SK-N-SH (cell line): ENCODE measurements around the gene TMX2. TPM values are rescaled to one million over a fixed set of nuclear protein-coding genes. Genes with fewer than 3 reads are reported as not detected.

Experiments used
- CTCF ChIA-PET: fragments of 300-600, 350-600 bp; formaldehyde crosslinking; extraction: SDS; loops from one replicate; lab custom pipeline; 2021; lab: Yijun Ruan, JAX
- POLR2A ChIA-PET: fragments of 350-600 bp; sonication (Branson Sonifier 250); formaldehyde crosslinking; extraction: SDS; loops from one replicate; lab custom pipeline; 2020; ENCODE audit warnings: antibody characterized with exemption, inconsistent platforms; lab: Yijun Ruan, JAX
- DNase-seq: peaks from one replicate; pipeline ENCODE4 v3.0.0; 2012
- H2AFZ ChIP-seq: fragments of 200-600 bp; sonication (generic); 2 replicates; pipeline ENCODE4 v1.8.1; 2016; ENCODE audit warnings: antibody characterized with exemption, mild to moderate bottlenecking, low read depth
- H3F3A ChIP-seq: fragments of 200-600 bp; sonication (generic); replicated peaks from 2 replicates; pipeline ENCODE3; 2016; ENCODE audit warnings: antibody characterized with exemption, mild to moderate bottlenecking; ENCODE audit not compliant: insufficient read depth
- H3K27ac ChIP-seq, 2 experiments: fragments of 200-500 bp in 1 of 2; fragments of 200-600 bp in 1 of 2; sonication (Bioruptor generic) in 1 of 2; sonication (generic), shearing (Covaris generic) in 1 of 2; 2 replicates each; pipeline versions ENCODE4 v1.5.1 to v1.6.1; 2014 to 2016; ENCODE audit warnings: low read depth in 2 of 2, inconsistent platforms in 1 of 2, low read length in 1 of 2, mild to moderate bottlenecking in 1 of 2, mixed read lengths in 1 of 2
- H3K27me3 ChIP-seq: fragments of 200-600 bp; sonication (generic), shearing (Covaris generic); 2 replicates; pipeline ENCODE4 v1.6.1; 2016; ENCODE audit warnings: mixed run types; ENCODE audit not compliant: insufficient read depth
- H3K36me3 ChIP-seq, 2 experiments: fragments of 200-500 bp in 1 of 2; fragments of 200-600 bp in 1 of 2; sonication (Bioruptor generic) in 1 of 2; sonication (generic) in 1 of 2; replicated peaks in 1 of 2; 2 replicates each; pipeline versions ENCODE3 to v1.5.1; 2014 to 2016; ENCODE audit warnings: low read length in 1 of 2, mild to moderate bottlenecking in 1 of 2; ENCODE audit not compliant: insufficient read depth in 2 of 2, control insufficient read depth in 1 of 2
- H3K4me1 ChIP-seq, 2 experiments: fragments of 200-500 bp in 1 of 2; fragments of 200-600 bp in 1 of 2; sonication (Bioruptor generic) in 1 of 2; sonication (generic), shearing (Covaris generic) in 1 of 2; 2 replicates each; pipeline versions ENCODE4 v1.5.1 to v1.6.1; 2014 to 2016; ENCODE audit warnings: low read depth in 1 of 2, low read length in 1 of 2, mixed run types in 1 of 2; ENCODE audit not compliant: insufficient read depth in 2 of 2, control insufficient read depth in 1 of 2
- H3K4me2 ChIP-seq: fragments of 200-600 bp; sonication (generic), shearing (Covaris generic); 2 replicates; pipeline ENCODE4 v1.6.1; 2017; ENCODE audit warnings: mixed run types
- H3K4me3 ChIP-seq, 2 experiments: fragments of 200-500 bp in 1 of 2; fragments of 200-600 bp in 1 of 2; sonication (Bioruptor generic) in 1 of 2; sonication (generic), shearing (Covaris generic) in 1 of 2; 2 replicates each; pipeline versions ENCODE4 v1.5.1 to v1.8.1; 2014 to 2016; ENCODE audit warnings: low read depth in 2 of 2, inconsistent platforms in 1 of 2, low read length in 1 of 2, mild to moderate bottlenecking in 1 of 2, mixed read lengths in 1 of 2, moderate library complexity in 1 of 2
- H3K79me2 ChIP-seq: fragments of 200-600 bp; sonication (generic); 2 replicates; pipeline ENCODE4 v1.8.1; 2017; ENCODE audit warnings: mild to moderate bottlenecking; ENCODE audit not compliant: insufficient read depth
- H3K9ac ChIP-seq: fragments of 200-600 bp; sonication (generic); 2 replicates; pipeline ENCODE4 v1.6.1; 2017; ENCODE audit warnings: mixed run types
- H3K9me2 ChIP-seq: fragments of 200-600 bp; sonication (generic); 2 replicates; pipeline ENCODE4 v1.6.1; 2017; ENCODE audit warnings: mixed run types
- H3K9me3 ChIP-seq: fragments of 200-600 bp; sonication (generic); 2 replicates; pipeline ENCODE4 v1.6.1; 2017; ENCODE audit warnings: mixed run types, mild to moderate bottlenecking, moderate library complexity
- H4K20me1 ChIP-seq: fragments of 200-600 bp; sonication (generic); 2 replicates; pipeline ENCODE4 v1.6.1; 2017; ENCODE audit warnings: mild to moderate bottlenecking, mixed run types; ENCODE audit not compliant: insufficient read depth
- CHD2 ChIP-seq: fragments of 150-350 bp; IDR thresholded peaks from 2 replicates; pipeline ENCODE4 v1.6.1; 2018; ENCODE audit warnings: low read length; ENCODE audit not compliant: partially characterized antibody
- EP300 ChIP-seq, 2 experiments: IDR thresholded peaks; 2 replicates each; pipeline versions ENCODE4 v1.4.0 to v1.6.1; 2012; ENCODE audit warnings: borderline replicate concordance in 1 of 2, low read depth in 1 of 2, low read length in 1 of 2
- FOSL2 ChIP-seq: IDR thresholded peaks from 2 replicates; pipeline ENCODE4 v1.4.0; 2012; ENCODE audit warnings: low read depth, mild to moderate bottlenecking, moderate library complexity, borderline replicate concordance
- MEF2A ChIP-seq: IDR thresholded peaks from 2 replicates; pipeline ENCODE4 v1.4.0; 2012; ENCODE audit warnings: low read depth, borderline replicate concordance
- MXI1 ChIP-seq: IDR thresholded peaks from 2 replicates; pipeline ENCODE4 v1.6.1; 2012; ENCODE audit warnings: mild to moderate bottlenecking, low read depth, low read length, improper control_type of control experiment
- NFIC ChIP-seq: IDR thresholded peaks from 2 replicates; pipeline ENCODE4 v1.4.0; 2012; ENCODE audit warnings: borderline replicate concordance
- RAD21 ChIP-seq: IDR thresholded peaks from 2 replicates; pipeline ENCODE4 v1.6.1; 2012; ENCODE audit warnings: mild to moderate bottlenecking, low read length
- RCOR1 ChIP-seq: fragments of 150-350 bp; IDR thresholded peaks from 2 replicates; pipeline ENCODE4 v1.6.1; 2017; ENCODE audit warnings: antibody characterized with exemption, low read length
- RFX5 ChIP-seq: IDR thresholded peaks from 2 replicates; pipeline ENCODE4 v1.6.1; 2012; ENCODE audit warnings: mild to moderate bottlenecking, improper control_type of control experiment, low read length
- SMC3 ChIP-seq: IDR thresholded peaks from 2 replicates; pipeline ENCODE4 v1.6.1; 2012; ENCODE audit warnings: low read depth, low read length, improper control_type of control experiment
- TCF12 ChIP-seq: IDR thresholded peaks from 2 replicates; pipeline ENCODE4 v1.4.0; 2012
- TEAD4 ChIP-seq: IDR thresholded peaks from 2 replicates; pipeline ENCODE4 v1.4.0; 2012; ENCODE audit warnings: mild to moderate bottlenecking, borderline replicate concordance; ENCODE audit not compliant: insufficient read depth
- YY1 ChIP-seq: IDR thresholded peaks from 2 replicates; pipeline ENCODE4 v1.4.0; 2012; ENCODE audit warnings: low read depth, mild to moderate bottlenecking
- WGBS: methylation state at CpG from one replicate; pipeline ENCODE4 v1.1.6; 2017; ENCODE audit warnings: low lambda C conversion rate; 5-methylcytosine and 5-hydroxymethylcytosine counted together
- polyA plus RNA-seq, 3 experiments: library from polyadenylated mRNA; depleted of rRNA; stranded (reverse); fragments of >200 nt; gene quantifications; 2 replicates each; pipeline ENCODE4 v1.2.3, GENCODE V29; 2012
- TF ChIP-seq, protein P1 (sequence below): fragments of 150-350 bp; IDR thresholded peaks from 2 replicates; pipeline ENCODE4 v1.6.1; 2016; ENCODE audit warnings: mild to moderate bottlenecking, low read depth, low read length
- TF ChIP-seq, protein P2 (sequence below): fragments of 150-350 bp; IDR thresholded peaks from 2 replicates; pipeline ENCODE4 v1.6.1; 2017; ENCODE audit warnings: antibody characterized with exemption, low read length, low read depth, borderline replicate concordance

The TMX2 gene
- polyA plus RNA-seq, 1 of the 3 experiments (the other 2 are of a cell fraction): 88.6 TPM

DNA sequence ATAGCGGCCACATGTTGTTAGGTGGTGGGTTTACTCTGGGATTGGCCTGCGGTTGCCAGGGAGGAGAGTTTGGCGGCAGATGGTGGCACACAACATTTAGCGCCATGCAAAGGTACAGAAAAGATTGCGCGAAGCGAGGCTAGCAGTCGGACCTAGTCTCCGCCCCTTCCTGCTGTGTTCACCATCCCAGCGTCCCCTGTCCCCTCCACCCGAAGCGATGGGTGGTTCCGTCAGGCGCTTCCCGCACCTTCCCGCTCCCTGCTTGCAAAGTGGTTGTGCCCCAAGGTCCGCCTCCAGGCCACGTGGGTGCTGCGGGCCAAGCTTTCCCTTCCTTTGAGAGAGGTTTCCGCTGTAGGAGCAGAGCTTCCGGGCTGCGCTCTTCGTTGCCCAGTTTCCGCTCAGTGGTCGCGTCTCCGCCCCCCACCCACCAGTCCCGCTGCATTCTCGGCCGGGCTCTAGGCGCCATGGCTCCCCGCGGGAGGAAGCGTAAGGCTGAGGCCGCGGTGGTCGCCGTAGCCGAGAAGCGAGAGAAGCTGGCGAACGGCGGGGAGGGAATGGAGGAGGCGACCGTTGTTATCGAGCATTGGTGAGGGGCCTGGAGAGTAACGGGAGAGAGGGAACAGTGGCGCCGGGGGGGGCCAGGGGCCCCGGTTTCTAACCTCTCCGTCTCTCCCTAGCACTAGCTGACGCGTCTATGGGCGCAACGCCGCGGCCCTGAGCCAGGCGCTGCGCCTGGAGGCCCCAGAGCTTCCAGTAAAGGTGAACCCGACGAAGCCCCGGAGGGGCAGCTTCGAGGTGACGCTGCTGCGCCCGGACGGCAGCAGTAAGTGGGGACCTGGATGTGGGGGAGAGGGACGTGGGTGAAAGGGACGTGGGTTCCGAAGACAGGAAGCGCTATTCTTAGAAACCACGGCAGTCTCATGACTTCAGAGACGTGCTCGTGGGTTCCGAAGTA is 29.0 kb downstream of the TMX2 start, which contains the start of gene SELENOH (continued):
- TF ChIP-seq, protein P1, sequence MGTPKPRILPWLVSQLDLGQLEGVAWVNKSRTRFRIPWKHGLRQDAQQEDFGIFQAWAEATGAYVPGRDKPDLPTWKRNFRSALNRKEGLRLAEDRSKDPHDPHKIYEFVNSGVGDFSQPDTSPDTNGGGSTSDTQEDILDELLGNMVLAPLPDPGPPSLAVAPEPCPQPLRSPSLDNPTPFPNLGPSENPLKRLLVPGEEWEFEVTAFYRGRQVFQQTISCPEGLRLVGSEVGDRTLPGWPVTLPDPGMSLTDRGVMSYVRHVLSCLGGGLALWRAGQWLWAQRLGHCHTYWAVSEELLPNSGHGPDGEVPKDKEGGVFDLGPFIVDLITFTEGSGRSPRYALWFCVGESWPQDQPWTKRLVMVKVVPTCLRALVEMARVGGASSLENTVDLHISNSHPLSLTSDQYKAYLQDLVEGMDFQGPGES: peak; percentile 64
- TF ChIP-seq EP300 (IDR thresholded peaks at IDR 0.05; ENCODE audit: borderline replicate concordance in 1 of 2, low read depth in 1 of 2, low read length in 1 of 2) (peak in 1 of 2 experiments; percentile 48; a peak in 2 of 4 replicates), FOSL2 (0 out of 2 replicates have a peak, but pooled peaks have one; percentile 10), RCOR1 (peak; percentile 61; the same call in 1 of the 2 replicates), TCF12 (no peak), MXI1 (peak; percentile 97), SMC3 (peak; percentile 23; the same call in 1 of the 2 replicates), RAD21 (no peak), TEAD4 (no peak), NFIC (no peak; the same call in 1 of the 2 replicates)
- TF ChIP-seq, protein P2, sequence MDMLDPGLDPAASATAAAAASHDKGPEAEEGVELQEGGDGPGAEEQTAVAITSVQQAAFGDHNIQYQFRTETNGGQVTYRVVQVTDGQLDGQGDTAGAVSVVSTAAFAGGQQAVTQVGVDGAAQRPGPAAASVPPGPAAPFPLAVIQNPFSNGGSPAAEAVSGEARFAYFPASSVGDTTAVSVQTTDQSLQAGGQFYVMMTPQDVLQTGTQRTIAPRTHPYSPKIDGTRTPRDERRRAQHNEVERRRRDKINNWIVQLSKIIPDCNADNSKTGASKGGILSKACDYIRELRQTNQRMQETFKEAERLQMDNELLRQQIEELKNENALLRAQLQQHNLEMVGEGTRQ: peak; percentile 66

DNA sequence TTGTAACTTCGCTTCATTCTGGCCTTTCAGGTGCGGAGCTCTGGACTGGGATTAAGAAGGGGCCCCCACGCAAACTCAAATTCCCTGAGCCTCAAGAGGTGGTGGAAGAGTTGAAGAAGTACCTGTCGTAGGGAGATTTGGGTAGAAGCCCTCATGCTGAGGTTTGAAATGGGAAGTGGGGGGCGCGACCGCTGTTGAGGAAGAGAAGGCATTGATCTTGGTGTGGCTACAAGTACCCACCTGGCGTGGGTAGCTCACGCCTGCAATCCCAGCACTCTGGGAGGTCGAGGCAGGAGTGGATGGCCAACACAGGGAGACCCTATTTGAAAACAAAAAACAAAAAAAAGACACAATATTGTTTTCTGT is 29.7 kb downstream of the TMX2 start:
- no peak for DNase-seq
- H4K20me1 ChIP-seq: no peaks in the 10 kb centered on the region
- peak overlapping the region; percentile 85 to 88 for H3K27ac ChIP-seq
- H3K9me2 ChIP-seq: no peaks in the 10 kb centered on the region
- no peaks in the 10 kb centered on the region for H3K27me3 ChIP-seq
- no peaks in the 10 kb centered on the region for H3K9me3 ChIP-seq
- WGBS: 0% methylated on average over 10 of the region's 10 CpGs
- no peak for TF ChIP-seq MEF2A
- TF ChIP-seq RCOR1: no peak
- TF ChIP-seq RFX5: no peak
- no peak for TF ChIP-seq YY1
- no peak for TF ChIP-seq CHD2
- H3K4me1 ChIP-seq: peaks cover 0 to 7% of the 10 kb centered on the region in 2 experiments; a peak in 3 of 4 replicates
- peaks cover 30% of the 10 kb centered on the region for H3K79me2 ChIP-seq
- peak overlapping the region; percentile 97 for H3K4me2 ChIP-seq
- H3K36me3 ChIP-seq: peaks cover 30 to 58% of the 10 kb centered on the region in 2 experiments
- peak overlapping the region; percentile 54; the same call in 1 of the 2 replicates for H2AFZ ChIP-seq
- POLR2A ChIA-PET: interaction anchor here (0.5 to 1.6 kb wide), 7 partner anchors 12 to 444 kb away, joined by 3 to 17 read pairs (median 5); partner anchors contain the start of genes CTNND1, MED19 and TMX2
- H3K4me3 ChIP-seq: peak overlapping the region; percentile 90 to 98
- peak overlapping the region; percentile 95 for H3K9ac ChIP-seq
- peaks cover 17% of the 10 kb centered on the region for H3F3A ChIP-seq
- CTCF ChIA-PET: interaction anchor here (0.7 to 13.2 kb wide), 4 partner anchors 14 to 60 kb away, joined by 3 to 142 read pairs (median 6); partner anchors contain the start of gene CTNND1
